GM12878 (cell line): Measurements from ENCODE around the gene FNDC3A. TPM values are rescaled to one million over a fixed set of nuclear protein-coding genes. Genes with fewer than 3 reads are reported as not detected.

ENCODE experiments used
- ASH2L ChIP-seq: fragments of 300-600, 200-600 bp; sonication (generic); IDR thresholded peaks from 2 replicates; pipeline ENCODE4 v1.6.1; 2017; ENCODE audit warnings: low read depth, mild to moderate bottlenecking, borderline replicate concordance
- ATF2 ChIP-seq: IDR thresholded peaks from 2 replicates; pipeline ENCODE4 v1.6.1; 2012; ENCODE audit warnings: low read length, inconsistent platforms
- ATF7 ChIP-seq: fragments of 450-650 bp; IDR thresholded peaks from 2 replicates; pipeline ENCODE4 v1.6.1; 2016; ENCODE audit warnings: low read depth, mild to moderate bottlenecking
- BMI1 ChIP-seq: fragments of 450-650 bp; IDR thresholded peaks from 2 replicates; pipeline ENCODE4 v1.6.1; 2016; ENCODE audit warnings: mild to moderate bottlenecking, moderate library complexity, borderline replicate concordance
- CBX3 ChIP-seq: fragments of 200-600 bp; sonication (generic); IDR thresholded peaks from 2 replicates; pipeline ENCODE4 v1.6.1; 2016; ENCODE audit warnings: low read depth, borderline replicate concordance
- CBX5 ChIP-seq: sonication (generic); IDR thresholded peaks from 2 replicates; pipeline ENCODE4 v1.6.1; 2016; ENCODE audit warnings: low read depth, moderate library complexity, mild to moderate bottlenecking, inconsistent platforms
- CEBPZ ChIP-seq: fragments of 150-350 bp; IDR thresholded peaks from 2 replicates; pipeline ENCODE4 v1.6.1; 2016; ENCODE audit warnings: low read depth, low read length
- E4F1 ChIP-seq: fragments of 450-650 bp; IDR thresholded peaks from 2 replicates; pipeline ENCODE4 v1.6.1; 2018; ENCODE audit warnings: borderline replicate concordance, mild to moderate bottlenecking; ENCODE audit not compliant: partially characterized antibody
- HDGF ChIP-seq: fragments of 450-650 bp; IDR thresholded peaks from 2 replicates; pipeline ENCODE4 v1.6.1; 2016; ENCODE audit warnings: antibody characterized with exemption
- KAT2A ChIP-seq: conservative IDR thresholded peaks from 2 replicates; pipeline ENCODE4 v1.6.1; 2011; ENCODE audit warnings: low read depth, low read length; ENCODE audit not compliant: control insufficient read depth
- LARP7 ChIP-seq: fragments of 450-650 bp; IDR thresholded peaks from 2 replicates; pipeline ENCODE4 v1.6.1; 2017; ENCODE audit warnings: mild to moderate bottlenecking
- MLLT1 ChIP-seq: fragments of 450-650 bp; IDR thresholded peaks from 2 replicates; pipeline ENCODE4 v1.6.1; 2016; ENCODE audit warnings: mild to moderate bottlenecking
- PKNOX1 ChIP-seq: fragments of 450-650 bp; IDR thresholded peaks from 2 replicates; pipeline ENCODE4 v1.6.1; 2016; ENCODE audit warnings: mild to moderate bottlenecking
- POU2F2 ChIP-seq: IDR thresholded peaks from 3 replicates; pipeline ENCODE4 v1.6.1; 2011; ENCODE audit warnings: low read depth, mild to moderate bottlenecking, low read length, borderline replicate concordance
- SUZ12 ChIP-seq: fragments of 200-600 bp; sonication (generic); IDR thresholded peaks from one replicate; pipeline ENCODE4 v1.6.1; 2018; ENCODE audit warnings: antibody characterized with exemption, mild to moderate bottlenecking; ENCODE audit not compliant: unreplicated experiment
- ZBED1 ChIP-seq: IDR thresholded peaks from 2 replicates; pipeline ENCODE4 v1.6.1; 2016; ENCODE audit warnings: borderline replicate concordance
- ZNF217 ChIP-seq: fragments of 450-650 bp; IDR thresholded peaks from 2 replicates; pipeline ENCODE4 v1.6.1; 2017; ENCODE audit warnings: antibody characterized with exemption, mild to moderate bottlenecking
- polyA plus RNA-seq, 11 experiments: library from polyadenylated mRNA; depleted of rRNA in 4 of 11; unstranded in 6 of 11; stranded (reverse) in 5 of 11; fragments of >200 nt; fragmentation: Nextera tagmentation in 4 of 11; fragmentation: Illumina TruSeq in 1 of 11; extraction: Ambion mirVana in 4 of 11; extraction: Trizol in 1 of 11; gene quantifications; 1 replicate in 1 of 11; 2 replicates in 10 of 11; pipeline versions ENCODE4 v1.2.1 to v1.2.3, GENCODE V29; 2011 to 2016; ENCODE audit warnings: inconsistent platforms in 2 of 11, missing spikeins in 2 of 11, low read depth in 1 of 11
- total RNA-seq, 4 experiments: library from RNA; depleted of rRNA in 3 of 4; stranded (reverse); fragments of >200 nt in 3 of 4; fragmentation: Illumina TruSeq in 1 of 4; extraction: Trizol in 1 of 4; gene quantifications; 2 replicates each; pipeline versions ENCODE4 v1.2.1 to v1.2.3, GENCODE V29; 2013 to 2021

FNDC3A gene
- total and polyA plus RNA-seq, 10 of the 15 experiments (the other 5 are each of a cell fraction or from before 2014, with no cell fraction given): 6.3 to 46.4 (median 22.8) TPM

- TF ChIP-seq ATF2 (peak; percentile 65; the same call in 1 of the 2 replicates), E4F1 (no peak), ZBED1 (no peak), ZNF217 (no peak), SUZ12 (no peak), LARP7 (0 out of 2 replicates have a peak, but pooled peaks have one; percentile 39), CEBPZ (no peak), CBX5 (no peak), HDGF (no peak), ASH2L (peak; percentile 84; the same call in 1 of the 2 replicates), MLLT1 (no peak), CBX3 (no peak), KAT2A (no peak), ATF7 (peak; percentile 99), PKNOX1 (peak; percentile 49; the same call in 1 of the 2 replicates), BMI1 (0 out of 2 replicates have a peak, but pooled peaks have one; percentile 14), POU2F2 (peak; percentile 77; the same call in 2 of the 3 replicates)
Observed at GRCh38 chr13:49247643-49248621, 272.2 kb downstream of the FNDC3A start, which contains the start of gene CDADC1 (continued).
